K562 (cell line): ENCODE measurements around the gene AJUBA. TPM values are rescaled to one million over a fixed set of nuclear protein-coding genes. Genes with fewer than 3 reads are reported as not detected.
A peak's percentile ranks its signal among the peaks of the same experiment; 100 is the strongest.

Experiments used
- ATAC-seq: fragments of 200-7000 bp; cut with Tn5 transposase; 3 replicates; pipeline ENCODE4 v1.9.1; 2020; ENCODE audit warnings: moderate library complexity
- BruUV-seq: library from RNA; stranded (reverse); fragments of 400-500 nt; replicated peaks from 2 replicates; lab custom pipeline; 2021; lab: Mats Ljungman, UMichigan
- CTCF ChIA-PET: fragments of 300-600 bp; formaldehyde crosslinking; extraction: SDS; loops from one replicate; lab custom pipeline; 2021; ENCODE audit warnings: low intra/inter-chr PET ratio; lab: Yijun Ruan, JAX
- POLR2A ChIA-PET: fragments of 300-600, 350-650 bp; sonication (Branson Sonifier 250); formaldehyde crosslinking; extraction: SDS; loops from one replicate; lab custom pipeline; 2021; ENCODE audit warnings: antibody characterized with exemption, inconsistent platforms; lab: Yijun Ruan, JAX
- DNase-seq, 4 experiments: peaks; one replicate each; pipeline versions ENCODE4 v3.0.0 to v3.0.0-alpha.2; 2011 to 2018; ENCODE audit warnings: low spot score in 3 of 4, mixed read lengths in 3 of 4; ENCODE audit errors: extremely low read depth in 1 of 4
- FAIRE-seq: peaks from 2 replicates; lab custom pipeline; 2011; peaks lifted over from hg19 to GRCh38; lab: Jason Lieb, UNC
- H2AFZ ChIP-seq: 2 replicates; pipeline ENCODE4 v1.6.0; 2011; ENCODE audit warnings: low read depth, low read length, control low read depth, inconsistent platforms
- H3K27ac ChIP-seq: fragments of 200-600 bp; 3 replicates; pipeline ENCODE4 v1.8.0; 2011; ENCODE audit warnings: low read depth, mild to moderate bottlenecking, control low read depth, inconsistent platforms, low read length, moderate library complexity, mixed read lengths; ENCODE audit errors: extremely low read depth
- H3K27me3 ChIP-seq, 2 experiments: fragments of 300-600 bp in 1 of 2; 2 replicates in 1 of 2; 3 replicates in 1 of 2; pipeline versions ENCODE4 v1.6.0 to v1.8.0; 2011; ENCODE audit warnings: inconsistent platforms in 2 of 2, low read length in 2 of 2, mild to moderate bottlenecking in 1 of 2, mixed read lengths in 1 of 2, moderate library complexity in 1 of 2; ENCODE audit not compliant: control insufficient read depth in 2 of 2, insufficient read depth in 2 of 2
- H3K36me3 ChIP-seq: fragments of 300-600 bp; 3 replicates; pipeline ENCODE4 v1.8.0; 2011; ENCODE audit warnings: mild to moderate bottlenecking, low read length, inconsistent platforms; ENCODE audit not compliant: control insufficient read depth, insufficient read depth
- H3K4me1 ChIP-seq, 2 experiments: fragments of 200-600 bp in 1 of 2; replicated peaks in 1 of 2; 2 replicates in 1 of 2; 3 replicates in 1 of 2; pipeline versions ENCODE4 v1.5.1 to v1.8.0; 2011; ENCODE audit warnings: inconsistent platforms in 2 of 2, low read length in 2 of 2, mild to moderate bottlenecking in 1 of 2, mixed read lengths in 1 of 2, moderate library complexity in 1 of 2; ENCODE audit not compliant: control insufficient read depth in 2 of 2, insufficient read depth in 2 of 2
- H3K4me2 ChIP-seq: 2 replicates; pipeline ENCODE4 v1.6.1; 2011; ENCODE audit warnings: low read length, control low read depth, inconsistent platforms, mixed read lengths; ENCODE audit not compliant: insufficient read depth
- H3K4me3 ChIP-seq: fragments of 200-600 bp; sonication (generic), shearing (Covaris generic); 2 replicates; pipeline ENCODE4 v1.5.1; 2016; ENCODE audit warnings: control low read depth, inconsistent platforms
- H3K79me2 ChIP-seq: fragments of 200-600 bp; 3 replicates; pipeline ENCODE4 v1.8.0; 2011; ENCODE audit warnings: low read length, inconsistent platforms; ENCODE audit not compliant: control insufficient read depth, insufficient read depth
- H3K9ac ChIP-seq, 2 experiments: 2 replicates each; pipeline versions ENCODE4 v1.6.0 to v1.6.1; 2011; ENCODE audit warnings: low read depth in 2 of 2, low read length in 2 of 2, control low read depth in 1 of 2, inconsistent platforms in 1 of 2, mild to moderate bottlenecking in 1 of 2, mixed read lengths in 1 of 2; ENCODE audit not compliant: insufficient read depth in 1 of 2
- H3K9me1 ChIP-seq: one replicate; pipeline ENCODE4 v1.6.0; 2011; ENCODE audit warnings: inconsistent platforms, mild to moderate bottlenecking, low read length, moderate library complexity; ENCODE audit not compliant: control insufficient read depth, insufficient read depth
- H3K9me3 ChIP-seq: replicated peaks from 2 replicates; pipeline ENCODE4 v1.5.1; 2011; ENCODE audit warnings: low read depth, low read length, inconsistent platforms; ENCODE audit not compliant: control insufficient read depth, insufficient read depth
- H4K20me1 ChIP-seq: replicated peaks from 2 replicates; pipeline ENCODE4 v1.6.1; 2011; ENCODE audit warnings: low read length, inconsistent platforms, mixed read lengths; ENCODE audit not compliant: control insufficient read depth, insufficient read depth
- CBX5 ChIP-seq: IDR thresholded peaks from 2 replicates; pipeline ENCODE4 v1.6.1; 2014; ENCODE audit warnings: low read depth, borderline replicate concordance
- CHAMP1 ChIP-seq: fragments of 450-650 bp; IDR thresholded peaks from 2 replicates; pipeline ENCODE4 v1.6.1; 2016; ENCODE audit warnings: mild to moderate bottlenecking
- CREB5 ChIP-seq: fragments of 250-450 bp; sonication (Bioruptor Pico); IDR thresholded peaks from 2 replicates; pipeline ENCODE4 v1.5.0; 2020; ENCODE audit warnings: mild to moderate bottlenecking
- HDAC1 ChIP-seq, 2 experiments: fragments of 450-650 bp; IDR thresholded peaks; 2 replicates each; pipeline ENCODE4 v1.6.1; 2016 to 2017; ENCODE audit warnings: inconsistent platforms in 1 of 2, mild to moderate bottlenecking in 1 of 2, moderate library complexity in 1 of 2
- KDM1A ChIP-seq, 2 experiments: fragments of 450-650 bp; IDR thresholded peaks; 2 replicates each; pipeline ENCODE4 v1.6.1; 2016; ENCODE audit warnings: mild to moderate bottlenecking in 2 of 2
- MLX ChIP-seq, 2 experiments: fragments of 450-650 bp in 1 of 2; sonication (generic) in 1 of 2; formaldehyde crosslinking; conservative IDR thresholded peaks; 2 replicates each; pipeline versions ENCODE4 v1.4.0 to v1.8.1; 2020 to 2022; ENCODE audit warnings: mild to moderate bottlenecking in 1 of 2, missing genetic modification reagents in 1 of 2
- MTA1 ChIP-seq: fragments of 450-650 bp; IDR thresholded peaks from 2 replicates; pipeline ENCODE4 v1.6.1; 2017; ENCODE audit warnings: borderline replicate concordance
- MTF1 ChIP-seq: fragments of 250-450 bp; sonication (Bioruptor Pico); IDR thresholded peaks from 2 replicates; pipeline ENCODE4 v1.9.0; 2021; ENCODE audit warnings: moderate library complexity, mild to moderate bottlenecking, inconsistent platforms, borderline replicate concordance
- PHB ChIP-seq: fragments of 250-450 bp; sonication (Bioruptor Pico); IDR thresholded peaks from 2 replicates; pipeline ENCODE4 v1.5.0; 2021
- PHF21A ChIP-seq: fragments of 450-650 bp; IDR thresholded peaks from 2 replicates; pipeline ENCODE4 v1.6.1; 2017; ENCODE audit warnings: low read depth, borderline replicate concordance
- PTBP1 ChIP-seq: fragments of 200-400 bp; formaldehyde crosslinking; IDR thresholded peaks from 2 replicates; pipeline ENCODE4 v1.6.1; 2017; ENCODE audit warnings: low read depth, low read length
- SOX6 ChIP-seq: fragments of 450-650 bp; IDR thresholded peaks from 2 replicates; pipeline ENCODE4 v1.6.1; 2014; ENCODE audit warnings: mild to moderate bottlenecking
- SUPT5H ChIP-seq: fragments of 450-650 bp; IDR thresholded peaks from 2 replicates; pipeline ENCODE4 v1.6.1; 2016
- TEAD1 ChIP-seq, 2 experiments: fragments of 450-650 bp in 1 of 2; sonication (generic) in 1 of 2; formaldehyde crosslinking; IDR thresholded peaks; 2 replicates each; pipeline versions ENCODE4 v1.4.0 to v1.8.0; 2020 to 2022; ENCODE audit warnings: mild to moderate bottlenecking in 2 of 2, missing genetic modification reagents in 1 of 2
- THRB ChIP-seq: fragments of 450-650 bp; formaldehyde crosslinking; conservative IDR thresholded peaks from 2 replicates; pipeline ENCODE4 v1.4.0; 2022; ENCODE audit warnings: mild to moderate bottlenecking, missing genetic modification characterization
- ZNF696 ChIP-seq: fragments of 250-450 bp; sonication (Bioruptor Pico); conservative IDR thresholded peaks from 2 replicates; pipeline ENCODE4 v1.4.0; 2020; ENCODE audit warnings: mild to moderate bottlenecking, moderate library complexity
- WGBS: fragments of 100-300 bp; shearing (Covaris generic); methylation state at CpG from one replicate; pipeline ENCODE4 v1.1.6; 2016; ENCODE audit warnings: low coverage, mixed read lengths; ENCODE audit not compliant: insufficient coverage; ENCODE audit errors: missing lambda C conversion rate; 5-methylcytosine and 5-hydroxymethylcytosine counted together
- in situ Hi-C: fragments of 300-500 bp; cut with MboI; formaldehyde crosslinking; loops from 4 replicates; pipeline ENCODE4 v1.15.0; 2018; ENCODE audit warnings: inconsistent platforms, mixed read lengths
- intact Hi-C: fragments of 100-400 bp; cut with micrococcal nuclease; formaldehyde crosslinking; loops from 2 replicates; pipeline ENCODE4 v1.14.2; 2022
- polyA plus RNA-seq, 8 experiments: library from polyadenylated mRNA; depleted of rRNA in 4 of 8; stranded (reverse) in 5 of 8; unstranded in 3 of 8; fragments of >200 nt; fragmentation: Nextera tagmentation in 2 of 8; fragmentation: Illumina TruSeq in 1 of 8; extraction: Ambion mirVana in 2 of 8; extraction: Trizol in 1 of 8; gene quantifications; 2 replicates each; pipeline versions ENCODE4 v1.2.1 to v1.2.3, GENCODE V29; 2011 to 2014; ENCODE audit warnings: inconsistent platforms in 1 of 8, missing spikeins in 1 of 8
- total RNA-seq, 7 experiments: library from RNA; depleted of rRNA in 6 of 7; stranded (reverse); fragments of >200 nt in 6 of 7; fragmentation: Illumina TruSeq in 2 of 7; extraction: Trizol in 2 of 7; gene quantifications; 2 replicates each; pipeline versions ENCODE4 v1.2.1 to v1.2.3, GENCODE V29; 2011 to 2021; ENCODE audit warnings: low replicate concordance in 1 of 7

Gene AJUBA
- total and polyA plus RNA-seq, 9 of the 15 experiments (the other 6 are each of a cell fraction or from before 2014, with no cell fraction given), result 0.73 to 4.7 (median 2.8) TPM

GRCh38 chr14:23025151-23025814, 42.9 kb upstream of the AJUBA start:
- peaks cover 10% of the 10 kb centered on the region; the same call in 1 of the 2 replicates for H4K20me1 ChIP-seq
- DNase-seq (peak in 2 of 4 experiments; percentile 27 to 56), ATAC-seq (peak; percentile 30), FAIRE-seq (no peak)
- POLR2A ChIA-PET, result interaction anchor here (1.1 to 6.6 kb wide), 3 partner anchors 9 to 18 kb away, joined by 4 to 65 read pairs (median 44); partner anchors contain the start of gene PSMB5
- H2AFZ ChIP-seq, result no peak overlapping the region
- H3K79me2 ChIP-seq, result peaks cover 11% of the 10 kb centered on the region; the same call in 2 of the 3 replicates
- no peaks in the 10 kb centered on the region for H3K9me3 ChIP-seq
- no peak overlapping the region for H3K4me3 ChIP-seq
- no peaks in the 10 kb centered on the region for H3K27me3 ChIP-seq
- H3K4me2 ChIP-seq, result no peak overlapping the region
- no peaks in the 10 kb centered on the region for H3K9me1 ChIP-seq
- H3K27ac ChIP-seq, result no peak overlapping the region; the same call in 2 of the 3 replicates
- in situ Hi-C loops (no loop called here), intact Hi-C loops (no loop called here)
- no TSS peak for BruUV-seq
- CTCF ChIA-PET, result interaction anchor here (0.7 kb wide), 1 partner anchor 221 kb away, joined by 3 read pairs; no protein-coding TSS in a partner anchor
- peaks cover 45% of the 10 kb centered on the region for H3K36me3 ChIP-seq
- H3K4me1 ChIP-seq, result peaks cover 15 to 39% of the 10 kb centered on the region in 2 experiments; a peak in 4 of 5 replicates
- 68% methylated on average over 4 of the region's 4 CpGs for WGBS
- H3K9ac ChIP-seq, result peak overlapping the region in 1 of 2 experiments; percentile 47; a peak in 1 of 4 replicates
- TF ChIP-seq KDM1A (IDR thresholded peaks at IDR 0.05) (peak; percentile 44 to 45; a peak in 2 of 4 replicates), PHB (CRISPR knock-in tag) (no peak), SOX6 (no peak), CBX5 (no peak), THRB (0 out of 2 replicates have a peak, but pooled peaks have one; percentile 33), CREB5 (CRISPR knock-in tag) (no peak), SUPT5H (peak; percentile 50), PHF21A (no peak), ZNF696 (CRISPR knock-in tag) (no peak), MTA1 (no peak), MLX (CRISPR knock-in tag; conservative IDR thresholded peaks at IDR 0.05) (no peak), MTF1 (no peak), TEAD1 (CRISPR knock-in tag; IDR thresholded peaks at IDR 0.05) (no peak), PTBP1 (no peak), HDAC1 (IDR thresholded peaks at IDR 0.05) (no peak), CHAMP1 (no peak)
